Measurements from ENCODE around the gene ERICH2. TPM values are rescaled to one million over a fixed set of nuclear protein-coding genes. Genes with fewer than 3 reads are reported as not detected.

The ERICH2 gene
- total and polyA plus RNA-seq, 2 of the 13 experiments (the other 11 are each of a cell fraction or from before 2014, with no cell fraction given): not detected

DNA sequence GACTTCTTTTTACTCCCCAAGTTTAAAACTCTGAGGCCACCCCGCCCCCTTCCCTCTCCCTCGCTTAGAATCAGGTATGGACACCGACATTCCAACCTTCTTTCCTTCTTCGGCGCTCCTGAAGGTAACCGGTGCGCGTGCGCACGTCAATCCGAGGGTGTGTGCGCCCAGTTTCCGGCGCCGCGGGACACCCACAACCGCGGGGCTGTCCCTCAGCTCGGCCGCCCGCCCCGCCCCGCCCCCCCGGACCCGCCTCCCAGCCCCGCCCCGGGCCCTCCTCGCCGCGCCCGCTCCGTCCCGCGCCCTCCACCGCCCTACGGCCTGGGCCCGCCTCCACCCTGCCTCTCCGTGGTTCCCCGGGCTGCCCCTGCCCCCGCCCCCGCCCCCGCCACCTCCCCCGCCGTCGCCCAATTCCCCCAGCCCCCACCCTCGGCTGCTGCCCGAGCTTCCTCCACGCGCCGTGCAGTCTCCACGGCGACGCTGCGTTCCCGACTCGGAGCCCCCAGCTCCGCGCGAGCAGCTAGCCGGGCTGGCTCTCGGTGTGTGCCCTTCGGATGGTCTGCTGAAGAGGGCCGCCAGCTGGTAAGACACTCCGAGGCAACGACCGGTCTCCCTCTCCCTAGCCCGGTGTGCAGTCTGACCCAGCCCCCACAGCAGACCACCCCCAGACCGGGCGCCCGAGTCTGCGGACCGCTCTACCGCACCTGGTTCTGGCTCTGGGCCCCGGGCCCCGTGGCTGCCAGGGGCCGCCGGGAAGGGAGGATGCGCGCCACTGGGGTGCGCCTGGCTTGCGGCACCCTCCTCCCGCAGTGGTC is 635 bp downstream of the ERICH2 start (continued):
- TF ChIP-seq, protein P1, sequence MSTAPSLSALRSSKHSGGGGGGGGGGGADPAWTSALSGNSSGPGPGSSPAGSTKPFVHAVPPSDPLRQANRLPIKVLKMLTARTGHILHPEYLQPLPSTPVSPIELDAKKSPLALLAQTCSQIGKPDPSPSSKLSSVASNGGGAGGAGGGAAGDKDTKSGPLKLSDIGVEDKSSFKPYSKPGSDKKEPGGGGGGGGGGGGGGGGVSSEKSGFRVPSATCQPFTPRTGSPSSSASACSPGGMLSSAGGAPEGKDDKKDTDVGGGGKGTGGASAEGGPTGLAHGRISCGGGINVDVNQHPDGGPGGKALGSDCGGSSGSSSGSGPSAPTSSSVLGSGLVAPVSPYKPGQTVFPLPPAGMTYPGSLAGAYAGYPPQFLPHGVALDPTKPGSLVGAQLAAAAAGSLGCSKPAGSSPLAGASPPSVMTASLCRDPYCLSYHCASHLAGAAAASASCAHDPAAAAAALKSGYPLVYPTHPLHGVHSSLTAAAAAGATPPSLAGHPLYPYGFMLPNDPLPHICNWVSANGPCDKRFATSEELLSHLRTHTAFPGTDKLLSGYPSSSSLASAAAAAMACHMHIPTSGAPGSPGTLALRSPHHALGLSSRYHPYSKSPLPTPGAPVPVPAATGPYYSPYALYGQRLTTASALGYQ (CRISPR knock-in tag; IDR thresholded peaks at IDR 0.05): peak; percentile 45; the same call in 1 of the 2 replicates
- TF ChIP-seq, protein P2, sequence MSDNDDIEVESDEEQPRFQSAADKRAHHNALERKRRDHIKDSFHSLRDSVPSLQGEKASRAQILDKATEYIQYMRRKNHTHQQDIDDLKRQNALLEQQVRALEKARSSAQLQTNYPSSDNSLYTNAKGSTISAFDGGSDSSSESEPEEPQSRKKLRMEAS (IDR thresholded peaks at IDR 0.05): peak; percentile 74
- TF ChIP-seq REPIN1 (CRISPR knock-in tag; IDR thresholded peaks at IDR 0.05; ENCODE audit: borderline replicate concordance, low read depth): 0 out of 2 replicates have a peak, but pooled peaks have one; percentile 12
- TF ChIP-seq ZNF3 (CRISPR knock-in tag; IDR thresholded peaks at IDR 0.05): no peak
- TF ChIP-seq JUN (CRISPR knock-in tag; IDR thresholded peaks at IDR 0.05): no peak
- TF ChIP-seq, protein P3, sequence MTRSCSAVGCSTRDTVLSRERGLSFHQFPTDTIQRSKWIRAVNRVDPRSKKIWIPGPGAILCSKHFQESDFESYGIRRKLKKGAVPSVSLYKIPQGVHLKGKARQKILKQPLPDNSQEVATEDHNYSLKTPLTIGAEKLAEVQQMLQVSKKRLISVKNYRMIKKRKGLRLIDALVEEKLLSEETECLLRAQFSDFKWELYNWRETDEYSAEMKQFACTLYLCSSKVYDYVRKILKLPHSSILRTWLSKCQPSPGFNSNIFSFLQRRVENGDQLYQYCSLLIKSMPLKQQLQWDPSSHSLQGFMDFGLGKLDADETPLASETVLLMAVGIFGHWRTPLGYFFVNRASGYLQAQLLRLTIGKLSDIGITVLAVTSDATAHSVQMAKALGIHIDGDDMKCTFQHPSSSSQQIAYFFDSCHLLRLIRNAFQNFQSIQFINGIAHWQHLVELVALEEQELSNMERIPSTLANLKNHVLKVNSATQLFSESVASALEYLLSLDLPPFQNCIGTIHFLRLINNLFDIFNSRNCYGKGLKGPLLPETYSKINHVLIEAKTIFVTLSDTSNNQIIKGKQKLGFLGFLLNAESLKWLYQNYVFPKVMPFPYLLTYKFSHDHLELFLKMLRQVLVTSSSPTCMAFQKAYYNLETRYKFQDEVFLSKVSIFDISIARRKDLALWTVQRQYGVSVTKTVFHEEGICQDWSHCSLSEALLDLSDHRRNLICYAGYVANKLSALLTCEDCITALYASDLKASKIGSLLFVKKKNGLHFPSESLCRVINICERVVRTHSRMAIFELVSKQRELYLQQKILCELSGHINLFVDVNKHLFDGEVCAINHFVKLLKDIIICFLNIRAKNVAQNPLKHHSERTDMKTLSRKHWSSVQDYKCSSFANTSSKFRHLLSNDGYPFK (CRISPR knock-in tag; IDR thresholded peaks at IDR 0.05; ENCODE audit: borderline replicate concordance): peak; percentile 45; the same call in 1 of the 2 replicates
- TF ChIP-seq, protein P4, sequence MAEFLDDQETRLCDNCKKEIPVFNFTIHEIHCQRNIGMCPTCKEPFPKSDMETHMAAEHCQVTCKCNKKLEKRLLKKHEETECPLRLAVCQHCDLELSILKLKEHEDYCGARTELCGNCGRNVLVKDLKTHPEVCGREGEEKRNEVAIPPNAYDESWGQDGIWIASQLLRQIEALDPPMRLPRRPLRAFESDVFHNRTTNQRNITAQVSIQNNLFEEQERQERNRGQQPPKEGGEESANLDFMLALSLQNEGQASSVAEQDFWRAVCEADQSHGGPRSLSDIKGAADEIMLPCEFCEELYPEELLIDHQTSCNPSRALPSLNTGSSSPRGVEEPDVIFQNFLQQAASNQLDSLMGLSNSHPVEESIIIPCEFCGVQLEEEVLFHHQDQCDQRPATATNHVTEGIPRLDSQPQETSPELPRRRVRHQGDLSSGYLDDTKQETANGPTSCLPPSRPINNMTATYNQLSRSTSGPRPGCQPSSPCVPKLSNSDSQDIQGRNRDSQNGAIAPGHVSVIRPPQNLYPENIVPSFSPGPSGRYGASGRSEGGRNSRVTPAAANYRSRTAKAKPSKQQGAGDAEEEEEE (CRISPR knock-in tag; IDR thresholded peaks at IDR 0.05; ENCODE audit: borderline replicate concordance): no peak
- TF ChIP-seq GTF2F1 (IDR thresholded peaks at IDR 0.05; ENCODE audit: low read length): no peak
- TF ChIP-seq ZNF75D (CRISPR knock-in tag; IDR thresholded peaks at IDR 0.05; ENCODE audit: borderline replicate concordance): no peak
- TF ChIP-seq FIP1L1 (IDR thresholded peaks at IDR 0.05; ENCODE audit: borderline replicate concordance, insufficient read depth, low read depth, low read length): no peak
- TF ChIP-seq ZNF496 (CRISPR knock-in tag; IDR thresholded peaks at IDR 0.05; ENCODE audit: insufficient replicate concordance): no peak
- peak; percentile 86; the same call in 1 of the 2 replicates for TF ChIP-seq HIVEP1 (CRISPR knock-in tag; IDR thresholded peaks at IDR 0.05)
- TF ChIP-seq, protein P5, sequence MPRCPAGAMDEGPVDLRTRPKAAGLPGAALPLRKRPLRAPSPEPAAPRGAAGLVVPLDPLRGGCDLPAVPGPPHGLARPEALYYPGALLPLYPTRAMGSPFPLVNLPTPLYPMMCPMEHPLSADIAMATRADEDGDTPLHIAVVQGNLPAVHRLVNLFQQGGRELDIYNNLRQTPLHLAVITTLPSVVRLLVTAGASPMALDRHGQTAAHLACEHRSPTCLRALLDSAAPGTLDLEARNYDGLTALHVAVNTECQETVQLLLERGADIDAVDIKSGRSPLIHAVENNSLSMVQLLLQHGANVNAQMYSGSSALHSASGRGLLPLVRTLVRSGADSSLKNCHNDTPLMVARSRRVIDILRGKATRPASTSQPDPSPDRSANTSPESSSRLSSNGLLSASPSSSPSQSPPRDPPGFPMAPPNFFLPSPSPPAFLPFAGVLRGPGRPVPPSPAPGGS (CRISPR knock-in tag; IDR thresholded peaks at IDR 0.05): peak; percentile 59; the same call in 1 of the 2 replicates
- TF ChIP-seq ZNF572 (CRISPR knock-in tag; IDR thresholded peaks at IDR 0.05): 0 out of 2 replicates have a peak, but pooled peaks have one; percentile 74
- no peak for TF ChIP-seq PRDM15 (CRISPR knock-in tag; IDR thresholded peaks at IDR 0.05)
